ENCODE data around the gene KDM2B.

- TF ChIP-seq POLR2AphosphoS5 (IDR thresholded peaks at IDR 0.05; ENCODE audit: insufficient read depth in 1 of 2, low read depth in 1 of 2) (no peak), CTCF (IDR thresholded peaks at IDR 0.05) (no peak)
Measured at GRCh38 chr12:121530600-121531355, 50.0 kb downstream of the KDM2B start.

Data from vagina (tissue), 2 donors.